Measurements from ENCODE around the gene GFRA4. TPM values are rescaled to one million over a fixed set of nuclear protein-coding genes. Genes with fewer than 3 reads are reported as not detected.

Gene GFRA4
- total RNA-seq, 2 experiments from 2014 or later = not detected

DNA sequence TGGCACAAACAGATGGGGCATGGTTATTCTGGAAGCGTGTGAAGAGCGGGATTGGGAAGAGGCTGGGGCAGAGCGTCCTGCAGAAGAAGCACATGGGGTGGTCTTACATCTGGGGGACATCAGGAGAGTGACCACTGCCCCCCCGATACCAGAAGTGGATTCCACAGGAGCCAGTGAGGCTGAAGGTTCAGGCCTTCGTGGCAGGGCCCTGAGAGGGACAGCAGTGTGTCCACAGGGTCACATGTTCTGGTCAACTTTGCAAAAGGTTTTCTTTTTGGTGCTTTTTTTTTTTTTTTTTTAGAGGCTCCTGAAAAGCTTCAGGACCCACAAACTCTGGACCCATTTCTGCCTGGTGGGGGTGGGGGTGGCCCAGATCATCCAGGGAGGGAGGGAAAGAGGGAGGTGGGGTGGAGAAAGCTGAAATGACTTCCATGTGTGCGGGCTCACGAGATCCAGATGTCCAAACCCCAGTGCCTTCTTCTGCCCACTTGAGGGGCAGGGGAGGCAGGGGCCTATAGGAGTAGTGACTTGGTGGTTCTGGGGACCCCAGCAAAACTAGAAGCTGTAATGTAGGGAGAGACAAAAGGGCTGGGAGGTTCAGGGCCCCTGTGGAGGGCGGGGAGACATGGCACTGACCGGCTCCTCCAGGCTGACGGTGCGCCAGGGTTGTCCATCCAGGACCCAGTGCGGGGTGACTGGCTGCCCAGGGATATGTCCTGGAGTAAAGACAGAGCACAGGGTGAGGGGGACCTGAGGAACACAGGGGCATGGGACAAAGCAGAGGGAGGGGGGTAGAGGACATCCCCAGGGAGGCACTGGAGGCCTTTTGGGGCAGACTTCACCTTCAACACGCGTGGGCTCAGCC is 15.9 kb upstream of the GFRA4 start:
- no peaks in the 10 kb centered on the region for H3K4me1 Mint-ChIP-seq (ENCODE audit: low read depth)
- H3K27me3 Mint-ChIP-seq = peaks cover 48% of the 10 kb centered on the region
- DNase-seq = no peak
- CTCF ChIA-PET = interaction anchor here (1.2 to 4.5 kb wide), 4 partner anchors 13 to 405 kb away, joined by 3 to 81 read pairs (median 10); no protein-coding TSS in a partner anchor
- no peak overlapping the region for H3K4me3 Mint-ChIP-seq
- POLR2A ChIA-PET = no interaction called here
- no peak overlapping the region for H3K27ac Mint-ChIP-seq
- no peaks in the 10 kb centered on the region for H3K36me3 Mint-ChIP-seq
- no peaks in the 10 kb centered on the region for H3K9me3 Mint-ChIP-seq
- intact Hi-C loops (cut with micrococcal nuclease) = loop anchor here (5.0 kb wide), 1 partner anchor 403 kb away; no protein-coding TSS in a partner anchor

DNA sequence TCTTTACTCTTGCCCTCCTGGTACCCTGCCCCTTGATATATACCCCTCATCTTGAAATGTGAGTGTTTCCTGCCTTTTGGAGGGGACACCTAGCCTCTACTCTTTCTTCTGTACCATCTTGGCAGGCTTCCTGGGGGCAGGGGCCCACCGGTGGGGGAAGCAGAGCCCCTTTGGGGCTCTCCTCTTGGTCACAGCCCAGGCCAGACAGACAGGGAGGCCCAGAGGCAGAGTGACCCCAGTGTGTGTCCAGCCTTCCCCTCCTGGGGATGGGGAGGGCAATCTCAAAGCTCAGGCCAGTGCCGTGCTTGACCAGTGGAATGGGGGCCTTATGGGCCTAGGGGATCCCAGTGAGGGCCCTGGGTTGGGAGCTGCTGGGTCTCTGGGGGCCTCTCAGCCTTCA is 15.0 kb upstream of the GFRA4 start:
- ChIA-PET CTCF (interaction anchor here (0.6 to 4.5 kb wide), 9 partner anchors 9 to 407 kb away, joined by 4 to 81 read pairs (median 11); no protein-coding TSS in a partner anchor), POLR2A (no interaction called here)
- DNase-seq = no peak
- H3K4me1 Mint-ChIP-seq (ENCODE audit: low read depth) = no peaks in the 10 kb centered on the region
- H3K36me3 Mint-ChIP-seq = no peaks in the 10 kb centered on the region
- H3K27ac Mint-ChIP-seq = no peak overlapping the region
- peaks cover 47% of the 10 kb centered on the region for H3K27me3 Mint-ChIP-seq
- intact Hi-C loops (cut with micrococcal nuclease) = loop anchor here (5.0 kb wide), 1 partner anchor 404 kb away; no protein-coding TSS in a partner anchor
- H3K9me3 Mint-ChIP-seq = no peaks in the 10 kb centered on the region
- no peak overlapping the region for H3K4me3 Mint-ChIP-seq

DNA sequence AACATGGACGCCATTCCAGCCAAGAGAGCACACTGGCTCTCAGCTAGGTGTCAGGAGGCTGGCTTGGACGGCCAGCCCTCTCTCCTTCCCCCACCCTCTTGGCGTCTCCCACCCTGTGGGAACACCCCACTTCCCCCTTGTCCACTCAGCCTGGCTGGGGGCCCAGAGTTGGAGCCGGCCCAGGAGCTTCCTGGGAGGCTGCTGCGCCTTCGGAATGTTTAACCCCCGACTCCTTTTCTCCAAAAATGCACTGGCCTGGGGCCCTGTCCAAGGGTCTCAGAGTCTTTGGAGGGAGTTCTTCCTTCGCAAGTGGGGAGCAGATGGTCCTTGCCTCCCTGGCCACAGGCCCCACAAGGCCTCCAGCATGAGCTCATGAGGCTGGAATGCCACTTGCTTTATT is 14.5 kb upstream of the GFRA4 start:
- no peak overlapping the region for H3K27ac Mint-ChIP-seq
- H3K9me3 Mint-ChIP-seq = no peaks in the 10 kb centered on the region
- ChIA-PET POLR2A (no interaction called here), CTCF (interaction anchor here (0.6 to 4.5 kb wide), 14 partner anchors 9 to 408 kb away, joined by 3 to 81 read pairs (median 10); no protein-coding TSS in a partner anchor)
- no peak overlapping the region for H3K4me3 Mint-ChIP-seq
- DNase-seq = no peak
- H3K36me3 Mint-ChIP-seq = no peaks in the 10 kb centered on the region
- H3K27me3 Mint-ChIP-seq = peaks cover 49% of the 10 kb centered on the region
- intact Hi-C loops (cut with micrococcal nuclease) = loop anchor here (5.0 kb wide), 1 partner anchor 405 kb away; no protein-coding TSS in a partner anchor
- peaks cover 2% of the 10 kb centered on the region for H3K4me1 Mint-ChIP-seq (ENCODE audit: low read depth)

DNA sequence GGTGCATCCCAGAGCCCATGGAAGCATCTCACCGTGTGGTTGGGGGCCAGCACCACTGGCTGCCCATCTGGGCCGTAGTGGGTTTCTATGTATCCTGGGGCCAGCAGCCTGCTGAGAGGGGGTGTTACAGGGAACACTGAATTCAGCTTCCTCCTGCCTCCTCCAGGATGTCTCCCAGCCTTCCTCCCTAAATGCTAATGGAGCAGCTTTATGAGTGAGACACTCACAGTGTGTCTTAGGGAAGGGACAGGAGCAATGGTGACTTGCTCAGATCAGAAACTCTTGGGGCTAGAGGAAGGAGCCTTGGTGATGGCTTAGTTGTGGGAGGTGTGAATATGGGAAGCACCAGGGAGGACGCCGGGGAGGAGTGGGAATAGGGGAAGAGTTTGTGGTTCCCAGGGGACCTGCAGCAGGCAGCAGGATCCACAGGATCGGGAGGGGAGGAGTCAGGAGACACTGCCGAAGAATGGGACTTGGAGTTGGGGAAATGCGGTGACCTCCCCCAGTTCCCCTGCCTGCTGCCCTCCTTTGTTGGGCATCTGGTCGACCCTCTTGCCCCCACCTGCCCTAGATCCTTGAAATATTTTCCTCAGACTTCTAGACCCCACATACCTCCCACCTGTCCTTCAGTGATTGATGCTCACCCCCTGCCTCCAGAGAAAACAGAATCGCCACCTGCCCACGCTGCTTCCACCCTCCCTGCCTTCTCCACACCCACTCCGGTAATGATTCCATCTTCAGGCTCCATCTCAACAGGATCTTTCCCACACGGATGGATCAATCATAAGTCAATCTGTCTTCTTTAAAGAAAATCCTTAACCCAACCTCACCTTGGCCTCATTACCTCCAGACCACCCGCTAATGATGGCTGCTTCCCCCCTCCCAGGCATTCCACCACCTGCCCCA is 12.0 kb upstream of the GFRA4 start:
- no peak for DNase-seq
- no peaks in the 10 kb centered on the region for H3K36me3 Mint-ChIP-seq
- peaks cover 50% of the 10 kb centered on the region for H3K27me3 Mint-ChIP-seq
- no peaks in the 10 kb centered on the region for H3K9me3 Mint-ChIP-seq
- intact Hi-C loops (cut with micrococcal nuclease) = loop anchor here (5.0 kb wide), 1 partner anchor 407 kb away; no protein-coding TSS in a partner anchor
- ChIA-PET POLR2A (no interaction called here), CTCF (interaction anchor here (0.8 to 4.5 kb wide), 11 partner anchors 9 to 410 kb away, joined by 3 to 81 read pairs (median 7); partner anchors contain the start of gene SIGLEC1)
- H3K4me1 Mint-ChIP-seq (ENCODE audit: low read depth) = peaks cover 2% of the 10 kb centered on the region
- no peak overlapping the region for H3K27ac Mint-ChIP-seq
- H3K4me3 Mint-ChIP-seq = no peak overlapping the region

DNA sequence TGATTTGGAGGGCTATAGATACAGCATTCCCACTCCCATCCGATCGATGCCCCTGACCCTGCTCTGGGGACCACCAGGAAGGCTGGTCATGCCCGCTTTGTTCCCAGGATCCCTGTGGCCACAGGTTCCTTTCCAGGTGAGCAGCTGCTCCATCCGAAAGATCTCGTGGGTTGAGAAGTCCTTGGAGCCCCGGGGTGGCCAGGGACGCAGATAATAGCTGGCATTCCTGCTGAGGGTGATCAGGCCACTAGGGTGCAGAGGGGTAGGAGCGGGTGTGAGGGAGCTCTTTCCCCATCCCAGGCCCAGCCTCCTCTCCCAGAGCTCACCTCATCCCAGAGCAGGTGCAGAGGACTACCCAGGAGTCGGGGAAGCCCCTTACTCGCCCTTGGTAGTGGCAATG is 11.2 kb upstream of the GFRA4 start:
- Mint-ChIP-seq H3K4me3 (no peak overlapping the region), H3K36me3 (no peaks in the 10 kb centered on the region), H3K27ac (no peak overlapping the region), H3K27me3 (peaks cover 48% of the 10 kb centered on the region), H3K9me3 (no peaks in the 10 kb centered on the region), H3K4me1 (ENCODE audit: low read depth) (peaks cover 2% of the 10 kb centered on the region)
- CTCF ChIA-PET = interaction anchor here (0.8 to 2.9 kb wide), 4 partner anchors 35 to 181 kb away, joined by 3 to 7 read pairs (median 6); partner anchors contain the start of gene SIGLEC1
- intact Hi-C loops (cut with micrococcal nuclease) = no loop called here
- DNase-seq = no peak
- POLR2A ChIA-PET = no interaction called here

DNA sequence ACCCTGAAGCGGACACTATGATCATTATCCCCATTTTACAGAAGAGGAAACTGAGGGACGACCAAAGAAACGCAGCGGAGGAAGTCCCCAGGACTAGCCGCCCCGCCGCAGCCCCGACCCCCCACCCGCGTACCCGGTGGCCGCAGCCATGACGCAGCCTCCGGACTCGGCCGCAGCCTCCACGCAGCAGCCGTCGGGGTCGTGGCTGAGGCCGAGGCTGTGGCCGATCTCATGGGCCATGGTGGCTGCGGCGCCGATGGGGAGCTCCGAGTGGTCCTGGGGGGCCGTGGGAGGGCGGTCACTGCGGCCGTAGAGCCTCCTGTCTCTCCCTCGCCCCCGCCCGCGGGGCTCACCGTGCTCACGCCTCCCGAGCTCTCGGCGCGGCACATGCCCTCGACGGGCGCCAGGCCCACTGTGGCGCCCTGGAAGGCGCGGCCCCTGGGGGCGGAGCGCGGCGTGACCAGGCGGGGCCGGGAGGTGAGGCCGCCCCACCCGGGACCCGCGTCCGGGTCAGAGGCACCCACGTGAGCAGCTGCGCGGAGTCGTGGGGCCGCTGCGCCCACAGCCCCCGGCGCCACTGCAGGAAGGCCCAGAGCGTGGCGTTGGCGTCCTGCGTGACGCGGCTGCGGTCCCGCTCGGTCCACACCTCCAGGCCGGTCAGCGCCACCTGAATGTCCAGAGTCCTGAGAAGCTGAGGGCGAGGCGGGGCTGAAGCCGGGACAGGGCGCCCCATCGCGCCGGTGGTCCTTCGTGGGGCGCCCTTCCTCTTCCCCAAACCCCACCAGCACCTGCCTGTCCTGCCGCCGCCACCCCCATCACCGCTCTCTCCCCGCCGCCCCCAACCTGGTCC is 10.2 kb upstream of the GFRA4 start:
- DNase-seq = no peak
- H3K4me1 Mint-ChIP-seq (ENCODE audit: low read depth) = peaks cover 2% of the 10 kb centered on the region
- no peak overlapping the region for H3K4me3 Mint-ChIP-seq
- peaks cover 43% of the 10 kb centered on the region for H3K27me3 Mint-ChIP-seq
- ChIA-PET CTCF (interaction anchor here (1.4 to 2.9 kb wide), 2 partner anchors 36 to 38 kb away, joined by 6 to 7 read pairs; no protein-coding TSS in a partner anchor), POLR2A (no interaction called here)
- H3K27ac Mint-ChIP-seq = no peak overlapping the region
- H3K9me3 Mint-ChIP-seq = no peaks in the 10 kb centered on the region
- H3K36me3 Mint-ChIP-seq = no peaks in the 10 kb centered on the region
- intact Hi-C loops (cut with micrococcal nuclease) = no loop called here

DNA sequence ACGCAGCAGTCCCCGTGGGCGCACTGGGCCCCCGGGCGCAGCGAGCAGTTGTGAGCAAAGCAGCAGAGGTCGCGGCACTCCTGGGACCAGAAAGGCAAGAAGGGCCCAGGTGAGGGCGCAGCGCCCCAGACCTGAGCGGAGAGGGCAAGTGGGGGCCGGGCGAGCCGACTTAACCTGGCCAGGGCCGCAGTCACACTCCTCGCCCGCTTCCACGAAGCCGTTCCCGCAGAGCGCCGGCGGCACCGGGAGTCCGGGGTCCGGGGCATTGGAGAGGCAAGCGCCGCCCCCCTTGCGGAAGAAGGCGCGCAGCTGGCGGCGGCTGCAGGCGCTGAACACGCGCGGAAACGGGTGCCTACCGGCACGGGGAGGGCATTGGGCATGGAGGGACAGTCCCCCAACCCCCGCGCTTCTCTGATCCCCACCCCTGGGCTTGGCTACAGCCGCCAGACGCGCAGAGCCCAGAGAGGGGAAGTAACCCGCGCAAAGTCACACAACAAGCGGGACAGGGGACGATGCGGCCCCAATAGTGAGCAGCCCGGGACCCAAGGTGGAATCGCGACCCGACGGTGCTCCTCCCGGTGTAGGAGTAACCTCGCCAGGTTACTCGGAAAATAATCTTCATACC is 9.5 kb upstream of the GFRA4 start:
- Mint-ChIP-seq H3K4me1 (ENCODE audit: low read depth) (peaks cover 2% of the 10 kb centered on the region), H3K9me3 (no peaks in the 10 kb centered on the region), H3K27ac (no peak overlapping the region), H3K27me3 (peaks cover 43% of the 10 kb centered on the region), H3K36me3 (no peaks in the 10 kb centered on the region), H3K4me3 (no peak overlapping the region)
- DNase-seq = no peak
- CTCF ChIA-PET = interaction anchor here (0.6 to 2.9 kb wide), 2 partner anchors 37 to 413 kb away, joined by 4 to 7 read pairs; no protein-coding TSS in a partner anchor
- intact Hi-C loops (cut with micrococcal nuclease) = no loop called here
- POLR2A ChIA-PET = no interaction called here

DNA sequence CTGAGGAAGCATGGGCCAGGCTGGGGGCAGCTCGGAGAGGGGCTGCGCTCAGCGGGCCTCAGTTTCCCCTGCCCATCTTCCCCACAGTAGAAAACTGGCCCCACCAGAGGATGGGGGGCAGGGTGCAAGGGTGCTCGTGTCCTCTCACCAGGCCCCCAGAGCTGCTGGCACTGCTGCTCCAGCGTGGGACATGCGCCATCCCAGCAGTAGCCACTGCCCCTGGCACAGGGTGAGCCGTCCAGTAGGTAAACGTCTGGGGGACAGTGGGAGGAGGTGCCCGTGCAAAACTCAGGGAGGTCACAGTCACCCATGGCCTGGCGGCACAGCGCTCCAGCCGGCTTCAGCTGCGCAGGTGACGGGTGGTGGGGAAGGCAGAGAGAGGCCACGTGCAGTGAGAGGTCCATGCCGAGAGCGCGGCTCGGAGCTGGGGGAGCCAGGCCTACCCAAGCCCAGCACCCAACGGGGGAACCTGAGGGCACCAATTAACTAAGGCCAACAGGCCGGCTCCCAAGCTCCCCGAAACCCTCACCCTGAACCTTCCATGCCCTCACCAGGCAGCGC is 8.9 kb upstream of the GFRA4 start:
- H3K36me3 Mint-ChIP-seq = no peaks in the 10 kb centered on the region
- CTCF ChIA-PET = interaction anchor here (0.6 to 2.9 kb wide), 6 partner anchors 27 to 413 kb away, joined by 3 to 7 read pairs (median 4); no protein-coding TSS in a partner anchor
- intact Hi-C loops (cut with micrococcal nuclease) = no loop called here
- POLR2A ChIA-PET = no interaction called here
- H3K27ac Mint-ChIP-seq = no peak overlapping the region
- H3K4me3 Mint-ChIP-seq = no peak overlapping the region
- no peaks in the 10 kb centered on the region for H3K9me3 Mint-ChIP-seq
- peaks cover 43% of the 10 kb centered on the region for H3K27me3 Mint-ChIP-seq
- peaks cover 5% of the 10 kb centered on the region for H3K4me1 Mint-ChIP-seq (ENCODE audit: low read depth)
- DNase-seq = no peak

DNA sequence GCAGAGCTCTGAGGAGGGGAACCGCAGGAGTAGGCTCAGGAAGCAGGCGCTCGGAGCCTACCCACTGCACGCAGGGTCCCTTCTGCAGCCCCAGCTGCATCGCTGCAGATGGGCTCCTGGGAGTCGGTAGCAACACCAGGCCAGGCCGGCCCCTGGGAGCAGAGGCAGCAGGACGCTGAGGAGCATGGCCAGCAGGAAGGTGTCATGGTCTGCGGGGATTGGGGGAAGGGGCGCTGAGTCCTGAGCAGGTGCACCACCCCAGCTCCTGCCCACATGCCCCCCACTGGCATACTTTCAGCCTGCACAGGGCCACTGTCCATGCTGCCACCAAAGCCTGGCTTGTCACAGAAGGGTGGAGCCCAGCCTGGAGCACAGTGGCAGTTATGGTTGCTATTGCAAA is 7.7 kb upstream of the GFRA4 start:
- Mint-ChIP-seq H3K4me1 (ENCODE audit: low read depth) (peaks cover 14% of the 10 kb centered on the region), H3K4me3 (no peak overlapping the region), H3K36me3 (no peaks in the 10 kb centered on the region), H3K27ac (no peak overlapping the region), H3K27me3 (peaks cover 39% of the 10 kb centered on the region), H3K9me3 (no peaks in the 10 kb centered on the region)
- intact Hi-C loops (cut with micrococcal nuclease) = no loop called here
- POLR2A ChIA-PET = no interaction called here
- no peak for DNase-seq
- CTCF ChIA-PET = interaction anchor here (1.1 to 1.5 kb wide), 3 partner anchors 28 to 82 kb away, joined by 3 to 4 read pairs (median 4); no protein-coding TSS in a partner anchor

DNA sequence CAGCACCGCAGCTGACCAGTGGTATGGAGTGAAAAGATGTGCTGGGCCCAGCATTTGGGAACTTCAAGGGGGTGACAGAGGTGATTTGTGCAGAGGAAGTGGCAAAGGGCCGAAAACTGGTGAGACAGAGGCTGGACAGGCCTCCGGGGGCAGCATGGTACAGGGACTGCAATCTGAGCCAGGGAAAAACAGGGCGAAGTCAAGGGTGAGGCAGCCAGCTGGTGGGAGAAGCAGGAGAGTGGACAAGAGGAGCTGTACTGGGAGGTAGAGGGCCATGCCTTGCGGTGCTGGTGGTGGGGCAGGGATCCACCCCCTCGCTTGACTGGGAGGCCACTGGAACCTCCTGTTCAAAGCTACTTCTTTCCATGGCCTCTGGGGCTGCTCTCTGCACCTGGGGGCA is 7.3 kb upstream of the GFRA4 start:
- peaks cover 17% of the 10 kb centered on the region for H3K4me1 Mint-ChIP-seq (ENCODE audit: low read depth)
- CTCF ChIA-PET = no interaction called here
- H3K4me3 Mint-ChIP-seq = no peak overlapping the region
- DNase-seq = no peak
- no peak overlapping the region for H3K27ac Mint-ChIP-seq
- intact Hi-C loops (cut with micrococcal nuclease) = no loop called here
- H3K9me3 Mint-ChIP-seq = no peaks in the 10 kb centered on the region
- POLR2A ChIA-PET = no interaction called here
- H3K27me3 Mint-ChIP-seq = peaks cover 38% of the 10 kb centered on the region
- H3K36me3 Mint-ChIP-seq = no peaks in the 10 kb centered on the region
